Measurements from ENCODE around the gene SLC22A16. TPM values are rescaled to one million over a fixed set of nuclear protein-coding genes. Genes with fewer than 3 reads are reported as not detected.
"Not testable (repeated sequence)": the region's sequence is repeated elsewhere in the genome, so short reads cannot be mapped to it uniquely, and the experiment has no call there.

The SLC22A16 gene
- total and polyA plus RNA-seq, 2 donors: 0.53 to 0.63 TPM

DNA sequence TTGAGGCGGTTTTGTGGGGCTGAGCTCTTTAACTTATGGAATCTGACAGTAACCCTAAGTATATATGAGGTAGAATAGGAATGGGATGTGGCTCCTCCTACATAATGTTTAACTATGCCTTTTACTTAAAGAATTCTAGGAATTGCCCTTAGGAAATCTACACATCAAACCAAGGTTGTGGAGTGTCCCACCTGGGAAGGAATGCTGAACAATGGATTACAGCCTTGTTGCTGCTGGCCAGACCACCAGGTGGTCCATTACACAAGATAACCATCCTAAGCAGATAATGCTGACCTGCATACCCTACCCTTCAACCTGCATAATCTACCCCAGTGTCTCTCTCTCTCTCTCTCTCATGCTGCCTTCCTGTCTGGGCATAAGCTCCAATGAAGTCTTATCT is 35.0 kb upstream of the SLC22A16 start:
- 89% methylated on average over 1 of the region's 1 CpG for WGBS
- H3K36me3 ChIP-seq (ENCODE audit: insufficient read depth): no peaks in the 10 kb centered on the region
- DNase-seq (ENCODE audit: extremely low spot score): no peak
- H3K4me3 ChIP-seq (ENCODE audit: low read depth, low read length): no peak overlapping the region
- H3K4me1 ChIP-seq (ENCODE audit: insufficient read depth): no peaks in the 10 kb centered on the region
- no peak overlapping the region for H3K27ac ChIP-seq (ENCODE audit: low read depth)

DNA sequence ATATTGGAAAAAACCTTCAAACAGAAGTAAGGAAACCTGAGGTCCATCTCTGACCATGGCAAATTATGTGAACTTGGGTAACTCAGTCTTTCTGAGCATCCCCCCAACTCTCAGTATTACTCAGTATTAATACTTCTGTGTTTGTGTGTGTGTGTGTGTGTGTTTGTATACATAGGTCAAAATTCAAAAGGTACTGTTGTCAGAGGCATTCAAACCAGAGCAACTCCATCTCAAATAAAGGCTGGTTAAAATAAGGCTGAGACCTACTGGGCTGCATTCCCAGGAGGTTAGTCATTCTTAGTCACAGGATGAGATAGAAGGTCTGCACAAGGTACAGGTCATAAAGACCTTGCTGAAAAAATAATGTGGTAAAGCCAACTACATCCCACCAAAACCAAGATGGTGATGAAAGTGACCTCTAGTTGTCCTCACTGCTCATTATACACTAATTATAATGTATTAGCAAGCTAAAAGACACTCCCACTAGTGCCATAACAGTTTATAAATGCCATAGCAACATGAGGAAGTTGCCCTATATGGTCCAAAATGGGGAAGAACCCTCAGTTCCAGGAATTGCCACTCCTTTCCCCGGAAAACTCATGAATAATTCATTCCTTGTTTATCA is 33.3 kb upstream of the SLC22A16 start:
- H3K4me3 ChIP-seq (ENCODE audit: low read depth, low read length): no peak overlapping the region
- WGBS: 79% methylated on average over 1 of the region's 1 CpG
- no peak overlapping the region for H3K27ac ChIP-seq (ENCODE audit: low read depth)
- H3K4me1 ChIP-seq (ENCODE audit: insufficient read depth): no peaks in the 10 kb centered on the region
- no peaks in the 10 kb centered on the region for H3K36me3 ChIP-seq (ENCODE audit: insufficient read depth)
- DNase-seq (ENCODE audit: extremely low spot score): no peak

DNA sequence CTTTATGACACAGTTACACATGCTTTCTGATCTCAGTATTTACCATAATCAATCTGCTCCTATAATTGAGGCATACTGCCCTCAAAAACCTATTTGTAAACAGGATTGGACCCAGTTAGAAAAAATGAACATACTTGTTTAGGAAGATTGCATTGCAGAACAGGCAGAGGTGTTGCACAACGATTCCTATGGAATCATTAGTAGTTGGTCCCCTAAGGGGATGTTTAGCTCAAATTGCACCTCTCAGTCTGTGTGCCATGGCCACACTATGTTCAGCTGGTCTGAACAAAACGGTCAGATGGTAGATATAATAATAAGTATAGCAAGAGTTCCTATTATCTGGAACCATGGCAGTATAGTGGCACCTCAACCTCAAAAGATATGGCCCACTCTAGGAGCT is 28.5 kb upstream of the SLC22A16 start:
- DNase-seq (ENCODE audit: extremely low spot score): not testable (repeated sequence)

DNA sequence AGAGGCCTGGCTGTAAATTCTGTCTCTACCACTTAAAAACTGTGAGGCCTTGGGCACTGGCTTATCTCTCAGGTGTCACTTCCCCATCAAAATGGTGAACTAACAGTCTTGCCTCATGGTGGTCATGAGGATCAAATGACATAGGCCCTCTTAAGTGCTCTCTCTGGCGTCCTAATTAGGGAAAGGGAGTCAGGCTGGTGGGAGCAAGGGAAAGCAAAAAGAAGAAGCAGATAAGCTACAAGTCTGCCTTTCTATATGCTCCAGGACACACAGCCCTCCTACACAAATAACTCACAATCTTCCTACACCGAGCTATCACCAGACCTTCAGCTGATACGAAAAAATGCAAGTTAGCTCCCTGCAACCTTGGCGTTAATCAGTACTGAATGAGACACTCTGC is 19.5 kb upstream of the SLC22A16 start:
- no peaks in the 10 kb centered on the region for H3K4me1 ChIP-seq (ENCODE audit: insufficient read depth)
- no peak overlapping the region for H3K27ac ChIP-seq (ENCODE audit: low read depth)
- DNase-seq (ENCODE audit: extremely low spot score): no peak
- 67% methylated on average over 4 of the region's 4 CpGs for WGBS
- no peak overlapping the region for H3K4me3 ChIP-seq (ENCODE audit: low read depth, low read length)
- H3K36me3 ChIP-seq (ENCODE audit: insufficient read depth): no peaks in the 10 kb centered on the region

More for the DNA sequence above, 28.5 kb upstream of the SLC22A16 start:
- H3K36me3 ChIP-seq (ENCODE audit: insufficient read depth); H3K4me3 ChIP-seq (ENCODE audit: low read depth, low read length); H3K27ac ChIP-seq (ENCODE audit: low read depth); H3K4me1 ChIP-seq (ENCODE audit: insufficient read depth): not testable (repeated sequence)
- WGBS: 84% methylated on average over 2 of the region's 2 CpGs

DNA sequence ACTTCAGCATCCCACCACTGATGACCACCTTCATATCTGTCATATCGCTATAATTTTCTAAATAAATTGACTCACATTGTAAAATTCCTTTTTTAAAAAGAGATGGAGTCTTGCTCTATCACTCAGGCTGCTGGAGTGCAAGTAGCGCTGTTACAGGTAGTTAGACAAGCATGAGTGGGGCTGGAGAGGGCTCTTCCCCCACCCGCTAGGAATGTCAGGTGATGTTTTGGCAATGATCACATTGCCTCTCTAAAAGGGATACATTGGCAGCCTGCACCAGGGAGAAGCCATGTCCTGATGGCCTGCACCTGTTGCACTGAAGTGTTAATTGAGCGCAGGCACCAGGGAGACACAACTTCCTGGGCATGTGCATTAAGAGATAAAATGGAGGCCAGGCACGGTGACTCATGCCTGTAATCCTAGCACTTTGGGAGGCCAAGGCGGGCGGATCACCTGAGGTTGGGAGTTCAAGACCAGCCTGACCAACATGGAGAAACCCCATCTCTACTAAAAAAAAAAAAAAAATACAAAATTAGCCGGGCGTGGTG is 16.9 kb upstream of the SLC22A16 start:
- Histone ChIP-seq H3K36me3 (ENCODE audit: insufficient read depth) (no peaks in the 10 kb centered on the region), H3K4me1 (ENCODE audit: insufficient read depth) (no peaks in the 10 kb centered on the region), H3K4me3 (ENCODE audit: low read depth, low read length) (no peak overlapping the region), H3K27ac (ENCODE audit: low read depth) (no peak overlapping the region)
- no peak for DNase-seq (ENCODE audit: extremely low spot score)
- WGBS: 90% methylated on average over 9 of the region's 9 CpGs

DNA sequence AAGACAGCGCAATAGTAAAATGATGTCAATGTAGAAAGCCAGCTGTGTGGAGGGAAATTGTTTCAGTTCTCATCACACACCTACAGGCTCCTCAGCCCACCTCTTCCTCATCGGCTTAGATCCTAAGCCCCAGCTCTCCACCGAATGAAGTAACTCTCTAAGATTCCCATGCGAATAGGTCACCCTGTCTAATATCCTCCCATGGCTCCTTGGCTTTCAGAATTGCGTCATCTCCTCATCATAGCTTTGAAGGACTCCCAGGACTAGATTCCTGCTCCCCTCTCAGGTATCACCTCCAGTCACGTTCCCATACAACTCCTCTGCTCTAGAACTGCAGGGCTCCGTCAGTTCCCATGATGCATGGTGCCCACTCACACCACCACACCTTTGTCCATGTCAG is 16.2 kb upstream of the SLC22A16 start:
- no peak overlapping the region for H3K27ac ChIP-seq (ENCODE audit: low read depth)
- no peak for DNase-seq (ENCODE audit: extremely low spot score)
- 91% methylated on average over 7 of the region's 7 CpGs for WGBS
- H3K36me3 ChIP-seq (ENCODE audit: insufficient read depth): no peaks in the 10 kb centered on the region
- H3K4me3 ChIP-seq (ENCODE audit: low read depth, low read length): no peak overlapping the region
- H3K4me1 ChIP-seq (ENCODE audit: insufficient read depth): no peaks in the 10 kb centered on the region

DNA sequence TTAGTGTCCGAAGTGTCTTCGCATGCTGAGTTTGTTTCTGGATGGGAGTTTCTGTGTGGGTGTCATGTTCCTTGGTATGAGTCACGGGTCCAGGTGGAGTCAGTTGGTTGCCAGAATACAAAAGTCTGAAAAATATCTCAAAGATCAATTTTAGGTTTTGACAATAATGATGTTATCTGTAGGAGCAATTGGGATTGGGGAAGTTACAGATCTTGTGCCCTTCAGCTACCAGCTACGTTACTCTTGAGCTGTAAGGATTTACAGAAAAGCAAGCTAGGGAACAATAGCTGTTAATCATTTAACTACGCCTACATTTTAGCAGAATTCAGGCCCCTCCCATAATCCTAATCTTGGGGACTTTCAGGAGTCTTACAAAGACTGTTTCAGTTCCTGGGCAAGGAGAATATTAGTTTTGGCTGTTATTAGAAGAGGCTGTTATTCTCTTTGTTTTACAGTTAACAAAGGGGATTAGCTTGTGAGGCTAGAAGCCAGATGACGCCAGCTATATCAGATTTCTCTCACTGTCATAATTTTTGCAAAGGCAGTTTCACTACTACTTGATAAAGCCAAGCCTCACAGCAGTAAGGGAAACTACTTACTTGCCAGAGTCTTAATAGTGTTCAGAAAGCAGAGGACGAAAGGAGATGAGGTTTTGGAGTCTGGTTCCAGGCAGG is 15.4 kb upstream of the SLC22A16 start:
- no peaks in the 10 kb centered on the region for H3K4me1 ChIP-seq (ENCODE audit: insufficient read depth)
- no peak overlapping the region for H3K4me3 ChIP-seq (ENCODE audit: low read depth, low read length)
- H3K27ac ChIP-seq (ENCODE audit: low read depth): no peak overlapping the region
- WGBS: 48% methylated on average over 7 of the region's 7 CpGs
- DNase-seq (ENCODE audit: extremely low spot score): peak; percentile 39
- no peaks in the 10 kb centered on the region for H3K36me3 ChIP-seq (ENCODE audit: insufficient read depth)

DNA sequence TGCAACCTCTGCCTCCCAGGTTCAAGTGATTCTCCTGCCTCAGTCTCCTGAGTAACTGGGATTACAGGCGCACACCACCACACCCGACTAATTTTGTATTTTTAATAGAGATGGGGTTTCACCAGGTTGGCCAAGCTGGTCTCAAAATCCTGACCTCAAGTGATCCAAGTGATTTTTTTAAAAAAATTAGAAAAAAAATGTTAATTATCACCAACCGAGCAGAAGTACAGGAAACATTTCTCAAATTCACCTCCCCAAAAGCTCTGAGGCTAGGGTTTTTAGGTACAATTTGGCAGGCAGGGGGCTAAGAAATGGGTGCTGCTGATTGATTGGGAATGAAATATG is 14.9 kb upstream of the SLC22A16 start:
- H3K36me3 ChIP-seq (ENCODE audit: insufficient read depth): no peaks in the 10 kb centered on the region
- no peaks in the 10 kb centered on the region for H3K4me1 ChIP-seq (ENCODE audit: insufficient read depth)
- H3K27ac ChIP-seq (ENCODE audit: low read depth): no peak overlapping the region
- WGBS: 88% methylated on average over 3 of the region's 3 CpGs
- H3K4me3 ChIP-seq (ENCODE audit: low read depth, low read length): no peak overlapping the region
- no peak for DNase-seq (ENCODE audit: extremely low spot score)

DNA sequence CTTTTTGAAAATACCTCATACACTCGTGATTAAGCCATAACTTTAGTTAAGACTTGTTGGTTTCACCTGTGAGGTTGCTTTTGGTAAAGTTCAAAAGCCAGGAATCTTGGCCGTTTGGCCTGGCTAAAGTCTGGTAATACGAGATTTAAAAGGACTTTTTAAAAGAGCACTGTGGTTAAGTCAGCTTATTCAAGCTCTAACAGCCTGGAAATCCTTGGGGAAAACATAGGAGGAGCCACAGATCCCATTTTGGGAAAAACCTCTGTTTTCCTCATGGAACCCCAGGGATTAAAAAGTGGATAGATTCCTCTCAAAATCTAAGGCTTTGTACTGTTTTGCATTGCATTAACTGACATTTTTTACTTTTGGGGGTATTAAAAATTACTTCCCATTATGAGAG is 13.7 kb upstream of the SLC22A16 start:
- no peak for DNase-seq (ENCODE audit: extremely low spot score)
- 44% methylated on average over 3 of the region's 3 CpGs for WGBS
- Histone ChIP-seq H3K4me1 (ENCODE audit: insufficient read depth) (no peaks in the 10 kb centered on the region), H3K36me3 (ENCODE audit: insufficient read depth) (no peaks in the 10 kb centered on the region), H3K4me3 (ENCODE audit: low read depth, low read length) (no peak overlapping the region), H3K27ac (ENCODE audit: low read depth) (no peak overlapping the region)

DNA sequence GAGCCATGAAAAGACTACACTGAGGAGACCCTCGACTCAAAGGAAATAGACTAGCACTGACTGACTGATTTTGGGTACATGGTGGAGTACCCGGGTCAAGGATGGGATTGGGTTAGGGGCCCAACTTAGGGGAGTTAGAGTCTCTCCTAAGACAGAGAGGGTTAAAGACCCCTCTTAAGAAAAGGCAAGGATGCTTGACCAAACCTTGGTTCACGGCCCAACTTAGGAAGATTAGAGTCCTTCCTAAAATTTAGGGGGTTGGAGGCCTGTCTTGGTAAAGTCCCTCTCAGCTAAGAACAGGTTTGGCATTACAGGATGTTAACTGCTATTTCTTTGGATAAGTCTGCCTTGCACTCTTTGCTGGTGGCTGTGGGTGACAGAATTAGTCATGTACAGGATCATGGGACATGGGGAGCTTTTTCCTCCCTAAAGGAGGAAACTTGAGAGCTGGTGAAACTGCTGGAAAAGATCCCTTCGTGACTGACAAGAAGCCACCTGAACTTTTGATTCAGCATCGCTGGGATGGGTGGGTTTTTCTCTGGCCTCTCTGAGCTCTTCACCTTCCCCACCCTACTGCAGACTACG is 12.3 kb upstream of the SLC22A16 start:
- H3K27ac ChIP-seq (ENCODE audit: low read depth): no peak overlapping the region
- H3K4me1 ChIP-seq (ENCODE audit: insufficient read depth): no peaks in the 10 kb centered on the region
- no peak overlapping the region for H3K4me3 ChIP-seq (ENCODE audit: low read depth, low read length)
- no peaks in the 10 kb centered on the region for H3K36me3 ChIP-seq (ENCODE audit: insufficient read depth)
- DNase-seq (ENCODE audit: extremely low spot score): no peak
- 93% methylated on average over 6 of the region's 6 CpGs for WGBS

DNA sequence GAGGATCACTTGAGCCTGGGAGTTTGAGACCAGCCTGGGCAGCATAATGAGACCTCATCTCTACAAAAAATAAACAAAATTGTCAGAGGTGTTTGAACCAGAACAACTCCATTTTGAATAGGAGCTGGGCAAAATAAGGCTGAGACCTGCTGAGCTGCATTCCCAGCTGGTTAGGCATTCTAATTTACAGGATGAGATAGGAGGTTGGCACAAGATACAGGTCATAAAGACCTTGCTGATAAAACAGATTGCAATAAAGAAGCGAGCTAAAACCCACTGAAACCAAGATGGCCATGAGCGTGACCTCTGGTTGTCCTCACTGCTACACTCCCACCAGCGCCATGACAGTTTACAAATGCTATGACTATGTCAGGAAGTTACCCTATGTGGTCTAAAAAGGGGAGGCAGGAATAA is 11.6 kb upstream of the SLC22A16 start:
- H3K27ac ChIP-seq (ENCODE audit: low read depth); H3K36me3 ChIP-seq (ENCODE audit: insufficient read depth); H3K4me1 ChIP-seq (ENCODE audit: insufficient read depth); DNase-seq (ENCODE audit: extremely low spot score); H3K4me3 ChIP-seq (ENCODE audit: low read depth, low read length): not testable (repeated sequence)
- WGBS: 80% methylated on average over 3 of the region's 3 CpGs

DNA sequence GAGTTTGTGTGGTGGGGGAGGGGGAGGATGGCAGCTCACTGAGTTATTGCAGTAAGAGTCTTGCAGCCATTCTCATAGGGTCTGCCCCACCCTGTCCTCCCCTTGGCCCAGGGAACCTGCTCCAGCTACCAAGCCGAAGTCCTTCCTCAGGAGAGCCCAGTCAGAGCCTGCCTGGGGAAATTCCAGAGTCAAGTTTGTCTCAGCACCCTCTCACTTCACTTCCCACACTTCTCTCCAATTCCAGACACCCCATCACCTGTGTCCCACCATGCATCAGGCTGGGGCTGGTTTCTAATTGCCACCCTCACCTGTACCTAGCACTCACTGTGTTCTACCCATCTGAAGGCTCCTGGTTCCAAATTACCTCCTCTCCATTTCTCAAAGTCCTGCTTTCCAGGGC is 10.3 kb upstream of the SLC22A16 start:
- DNase-seq (ENCODE audit: extremely low spot score): no peak
- 90% methylated on average over 1 of the region's 1 CpG for whole genome bisulfite sequencing
- no peaks in the 10 kb centered on the region for H3K4me1 ChIP-seq (ENCODE audit: insufficient read depth)
- H3K36me3 ChIP-seq (ENCODE audit: insufficient read depth): no peaks in the 10 kb centered on the region
- H3K4me3 ChIP-seq (ENCODE audit: low read depth, low read length): no peak overlapping the region
- H3K27ac ChIP-seq (ENCODE audit: low read depth): no peak overlapping the region

DNA sequence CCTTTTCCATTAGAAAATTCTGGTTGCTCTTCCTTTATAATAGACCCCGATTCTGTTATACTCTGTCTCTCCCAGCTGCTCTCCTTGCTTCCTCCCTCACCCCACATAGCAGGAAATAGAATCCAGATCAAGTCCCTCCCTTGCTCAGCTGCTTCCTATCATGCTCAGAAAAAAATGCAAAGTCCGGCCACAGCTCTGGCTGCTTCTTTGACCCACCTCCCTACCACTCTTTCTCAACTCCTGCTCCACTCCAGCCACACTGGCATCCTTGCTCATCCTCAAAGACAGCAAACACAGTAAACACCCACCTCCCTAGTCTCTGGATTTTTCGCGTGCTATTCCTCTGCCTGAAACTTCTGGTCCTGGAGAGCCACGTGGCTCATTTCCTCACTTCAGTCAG is 9.1 kb upstream of the SLC22A16 start:
- H3K4me1 ChIP-seq (ENCODE audit: insufficient read depth): no peaks in the 10 kb centered on the region
- 54% methylated on average over 5 of the region's 5 CpGs for WGBS
- H3K36me3 ChIP-seq (ENCODE audit: insufficient read depth): no peaks in the 10 kb centered on the region
- no peak overlapping the region for H3K27ac ChIP-seq (ENCODE audit: low read depth)
- DNase-seq (ENCODE audit: extremely low spot score): no peak
- no peak overlapping the region for H3K4me3 ChIP-seq (ENCODE audit: low read depth, low read length)

DNA sequence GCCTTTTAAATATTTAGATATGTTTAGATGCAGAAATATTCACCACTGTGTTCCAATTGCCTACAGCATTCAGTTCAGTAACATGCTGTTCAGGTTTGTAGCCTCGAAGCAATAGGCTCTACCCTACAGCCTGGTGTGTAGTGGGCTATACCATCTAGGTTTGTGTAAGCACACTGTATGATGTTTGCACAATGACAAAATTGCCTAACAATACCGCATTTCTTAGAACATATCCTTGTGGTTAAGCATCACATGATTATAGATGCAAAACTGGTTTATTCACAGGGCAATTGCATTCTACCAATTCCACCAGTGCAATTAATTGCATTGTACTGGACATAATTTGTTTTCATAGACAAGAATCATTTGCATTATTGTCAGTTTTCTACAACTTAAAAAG is 7.9 kb upstream of the SLC22A16 start:
- Histone ChIP-seq H3K36me3 (ENCODE audit: insufficient read depth) (no peaks in the 10 kb centered on the region), H3K27ac (ENCODE audit: low read depth) (no peak overlapping the region), H3K4me1 (ENCODE audit: insufficient read depth) (no peaks in the 10 kb centered on the region), H3K4me3 (ENCODE audit: low read depth, low read length) (no peak overlapping the region)
- WGBS: 87% methylated on average over 2 of the region's 2 CpGs
- DNase-seq (ENCODE audit: extremely low spot score): no peak
